ENCODE results near the gene RECQL5. TPM values are rescaled to one million over a fixed set of nuclear protein-coding genes. Genes with fewer than 3 reads are reported as not detected.

RECQL5 gene
- total and polyA plus RNA-seq, 10 donors = 25.7 to 51.0 (median 38.6) TPM

DNA sequence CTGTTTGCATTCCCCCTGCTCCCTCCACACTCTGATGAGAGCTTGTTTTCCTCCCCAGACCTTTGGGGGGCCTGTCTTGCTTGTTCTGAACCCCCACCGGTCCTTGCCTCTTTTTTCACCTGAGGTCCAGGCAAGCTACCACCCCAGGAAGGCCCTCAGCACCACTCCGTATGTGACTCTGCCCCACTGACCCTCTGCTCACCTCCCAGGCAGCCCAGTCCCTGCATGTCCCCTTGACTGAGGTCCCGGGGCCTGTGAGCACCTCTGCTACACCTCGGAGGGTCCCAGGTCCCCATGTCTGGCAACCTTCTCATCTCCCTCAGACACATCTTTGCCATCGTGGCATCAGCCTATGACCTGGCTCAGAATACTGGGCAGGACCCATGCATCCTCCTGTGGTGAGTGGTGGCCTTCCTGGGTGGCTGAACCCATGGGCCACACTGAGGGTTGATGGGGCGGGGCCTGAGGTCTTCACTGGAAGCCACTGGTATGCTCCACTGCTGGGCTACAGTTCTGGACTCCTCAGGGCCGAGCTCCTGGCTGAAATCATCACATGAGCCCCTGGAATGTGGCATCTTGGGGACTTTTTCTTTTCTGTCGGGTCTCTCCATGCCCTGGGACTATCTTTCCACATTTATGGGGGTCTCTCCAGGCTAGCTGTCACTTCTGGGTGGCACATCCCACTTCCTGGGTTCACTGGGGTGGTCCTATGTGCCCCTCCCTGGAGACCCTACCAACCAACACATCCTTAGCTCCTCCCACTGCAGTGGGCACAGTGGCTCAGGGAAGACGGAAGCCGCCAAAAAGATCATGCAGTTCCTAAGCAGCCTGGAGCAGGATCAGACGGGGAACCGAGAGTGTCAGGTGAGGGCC is 75.9 kb downstream of the RECQL5 start:
- TF ChIP-seq POLR2AphosphoS5 (IDR thresholded peaks at IDR 0.05) (peak in 1 of 3 donors; percentile 4), POLR2A (IDR thresholded peaks at IDR 0.05) (no peak), CTCF (IDR thresholded peaks at IDR 0.05 in 8 of 11, conservative IDR thresholded peaks at IDR 0.05 in 3 of 11) (no peak)
- DNase-seq = no peak
- Histone ChIP-seq H3K4me1 (peaks cover 6 to 44% (median 29%) of the 10 kb centered on the region in 6 donors), H3K36me3 (peaks cover 0 to 44% (median 3%) of the 10 kb centered on the region in 6 donors), H3K27ac (peak overlapping the region in 4 of 8 donors; percentile 93 to 98 (median 97)), H3K4me3 (no peak overlapping the region), H3K27me3 (replicated peaks in 1 of 7) (peaks cover 0 to 11% (median 0%) of the 10 kb centered on the region in 7 donors), H3K9me3 (no peaks in the 10 kb centered on the region)
- intact Hi-C loops (cut with DNase I; ENCODE audit: low total_unique reads) = no loop called here
- 82 to 90% (median 87%) methylated on average over 7 to 12 of the region's 12 CpGs for WGBS, 5 donors

DNA sequence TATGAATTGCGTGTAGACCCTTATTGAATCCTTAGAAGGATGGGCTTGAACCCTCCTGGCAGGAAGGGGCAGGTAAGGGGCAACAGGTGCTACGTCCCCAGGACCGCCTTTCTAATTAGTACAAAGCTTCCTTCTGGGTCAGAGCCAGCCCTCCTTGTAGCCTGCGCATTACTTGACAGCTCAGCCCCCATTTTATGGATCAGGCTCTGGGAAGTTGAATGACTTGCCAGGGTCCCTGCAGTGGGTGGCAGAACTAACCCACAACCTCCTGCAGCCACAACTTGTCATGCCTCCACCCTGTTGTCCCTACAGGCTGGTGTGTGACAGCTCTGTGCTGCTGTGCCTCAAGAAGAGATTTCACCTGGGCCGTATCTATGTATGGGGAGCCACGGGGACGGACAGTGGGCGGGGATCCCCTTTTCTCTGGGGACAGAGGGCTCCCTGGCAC is 76.6 kb downstream of the RECQL5 start:
- Histone ChIP-seq H3K27me3 (replicated peaks in 1 of 7) (peaks cover 0 to 11% (median 0%) of the 10 kb centered on the region in 7 donors), H3K36me3 (peaks cover 0 to 44% (median 3%) of the 10 kb centered on the region in 6 donors), H3K27ac (peak overlapping the region in 5 of 8 donors; percentile 93 to 98 (median 96)), H3K4me1 (peaks cover 6 to 44% (median 29%) of the 10 kb centered on the region in 6 donors), H3K4me3 (peak overlapping the region in 5 of 8 donors; percentile 52 to 91 (median 73)), H3K9me3 (no peaks in the 10 kb centered on the region)
- TF ChIP-seq POLR2A (IDR thresholded peaks at IDR 0.05) (no peak), POLR2AphosphoS5 (IDR thresholded peaks at IDR 0.05) (no peak), CTCF (IDR thresholded peaks at IDR 0.05 in 8 of 11, conservative IDR thresholded peaks at IDR 0.05 in 3 of 11) (no peak)
- intact Hi-C loops (cut with DNase I; ENCODE audit: low total_unique reads) = no loop called here
- no peak for DNase-seq
- 74 to 97% (median 77%) methylated on average over 4 to 8 of the region's 8 CpGs for WGBS, 5 donors

DNA sequence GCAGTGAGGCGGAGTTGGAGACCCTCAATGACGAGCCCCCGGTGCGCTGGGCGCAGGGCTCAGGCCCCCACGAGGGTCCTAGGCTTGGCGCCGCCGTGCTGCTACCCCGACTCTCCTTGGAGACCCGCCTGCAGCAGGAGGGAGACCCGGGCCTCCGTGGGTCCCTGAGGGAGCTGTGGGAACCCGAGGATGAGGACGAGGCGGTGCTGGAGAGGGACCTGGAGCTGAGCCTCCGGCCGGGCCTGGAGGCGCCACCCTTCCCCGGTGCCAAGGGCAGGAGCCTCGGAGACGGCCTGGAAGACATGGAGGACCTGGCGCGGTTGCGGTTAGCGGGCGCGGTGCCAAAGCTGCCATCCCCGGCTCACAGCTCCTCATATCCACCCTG is 77.0 kb downstream of the RECQL5 start:
- 68 to 85% (median 72%) methylated on average over 12 to 29 of the region's 29 CpGs for WGBS, 5 donors
- Histone ChIP-seq H3K4me3 (peak overlapping the region; percentile 46 to 91 (median 66)), H3K36me3 (peaks cover 0 to 39% (median 3%) of the 10 kb centered on the region in 6 donors), H3K4me1 (peaks cover 6 to 44% (median 29%) of the 10 kb centered on the region in 6 donors), H3K27ac (peak overlapping the region; percentile 93 to 98 (median 96)), H3K27me3 (replicated peaks in 1 of 7) (peaks cover 0 to 11% (median 0%) of the 10 kb centered on the region in 7 donors), H3K9me3 (no peaks in the 10 kb centered on the region)
- DNase-seq = no peak
- peak in 1 of 3 donors; percentile 1 for TF ChIP-seq POLR2AphosphoS5 (IDR thresholded peaks at IDR 0.05)
- no peak for TF ChIP-seq CTCF (IDR thresholded peaks at IDR 0.05 in 8 of 11, conservative IDR thresholded peaks at IDR 0.05 in 3 of 11)
- intact Hi-C loops (cut with DNase I; ENCODE audit: low total_unique reads) = loop anchor here (5.0 kb wide), 2 partner anchors 73 to 163 kb away; partner anchors contain the start of genes CASKIN2 and TSEN54
